Esophagus muscularis mucosa (tissue), 3 donors: ENCODE measurements around the gene FOXF1.

ENCODE experiments used
- CTCF ChIP-seq, 3 experiments: fragments of 200-600 bp in 2 of 3; fragments of 450-650 bp in 1 of 3; sonication (generic) in 2 of 3; IDR thresholded peaks; one replicate each; pipeline ENCODE4 v1.5.1; 2017 to 2019; ENCODE audit warnings: antibody characterized with exemption in 3 of 3, mild to moderate bottlenecking in 2 of 3, moderate library complexity in 1 of 3
- EP300 ChIP-seq: sonication (generic); formaldehyde crosslinking; IDR thresholded peaks from one replicate; pipeline ENCODE4 v1.6.1; 2017; ENCODE audit warnings: antibody characterized with exemption

- TF ChIP-seq EP300 = no peak
- TF ChIP-seq CTCF (IDR thresholded peaks at IDR 0.05) = peak in 2 of 3 experiments; percentile 100
Measured at GRCh38 chr16:86563469-86564345, 53.4 kb downstream of the FOXF1 start.
